Eye (tissue), 1 donor: Measurements from ENCODE around the gene FMN2.
A peak's percentile ranks its signal among the peaks of the same experiment; 100 is the strongest.
"Not testable (repeated sequence)": the region's sequence is repeated elsewhere in the genome, so short reads cannot be mapped to it uniquely, and the experiment has no call there.

Source experiments
- DNase-seq: peaks from one replicate; pipeline ENCODE4 v3.0.0-alpha.2; 2015

FMN2 gene

DNA sequence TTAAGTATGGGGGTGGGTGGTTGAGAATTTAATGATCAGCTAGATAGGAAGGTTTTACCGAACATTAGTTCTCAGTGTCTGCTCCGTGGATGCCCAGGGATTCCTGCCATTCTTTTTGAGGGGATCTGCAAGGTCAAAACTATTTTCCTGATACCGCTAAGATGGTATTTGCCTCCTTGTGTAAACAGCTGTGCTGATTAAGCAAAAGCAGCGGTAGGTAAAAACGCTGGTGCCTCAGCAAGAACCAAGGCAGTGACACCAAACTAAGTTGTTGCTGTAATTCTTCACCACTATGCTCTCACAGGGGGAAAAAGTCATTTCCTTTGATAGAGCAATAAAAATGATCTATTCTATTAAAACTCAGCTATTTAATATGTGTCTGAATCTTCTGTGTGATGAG lies 229.0 kb downstream of the FMN2 start:
- DNase-seq, result no peak

DNA sequence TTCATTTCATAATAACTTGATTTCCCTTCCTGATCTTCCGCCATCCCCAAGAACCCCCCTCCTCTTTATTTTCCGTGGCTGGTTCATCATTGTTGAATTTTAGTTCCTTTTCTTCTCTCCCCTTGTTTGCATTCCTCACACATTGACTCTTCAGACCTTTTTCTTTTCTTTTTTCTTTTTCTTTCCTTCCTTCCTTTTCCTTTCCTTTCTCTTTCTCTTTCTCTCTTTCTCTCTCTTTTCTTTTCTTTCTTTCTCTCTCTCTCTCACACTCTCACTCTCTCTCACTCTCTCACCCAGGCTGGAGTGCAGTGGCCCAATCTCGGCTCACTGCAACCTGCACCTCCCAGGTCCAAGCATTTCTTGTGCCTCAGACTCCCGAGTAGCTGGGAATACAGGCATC lies 231.3 kb downstream of the FMN2 start:
- DNase-seq, result no peak

DNA sequence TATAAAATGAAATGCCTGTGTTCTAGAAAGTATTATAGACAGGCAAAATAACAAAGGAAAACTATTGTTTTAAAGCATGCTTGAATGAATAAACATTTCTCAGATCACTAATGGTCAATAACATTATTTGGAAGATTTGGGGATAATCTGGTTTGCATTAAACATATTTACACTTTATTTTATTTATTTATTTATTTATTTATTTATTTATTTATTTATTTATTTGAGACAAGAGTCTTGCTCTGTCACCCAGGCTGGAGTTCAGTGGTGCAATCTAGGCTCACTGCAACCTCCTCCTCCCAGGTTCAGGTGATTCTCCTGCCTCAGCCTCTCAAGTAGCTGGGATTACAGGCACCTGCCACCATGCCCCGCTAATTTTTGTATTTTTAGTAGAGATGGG lies 236.7 kb downstream of the FMN2 start:
- not testable (repeated sequence) for DNase-seq

GRCh38 chr1:240329443-240329842 lies 237.8 kb downstream of the FMN2 start:
- no peak for DNase-seq

- no peak for DNase-seq
These were observed 241.0 kb downstream of the FMN2 start for GRCh38 chr1:240332672-240333071.

- peak; percentile 61 for DNase-seq
These were observed 246.1 kb downstream of the FMN2 start for GRCh38 chr1:240337781-240338180.

DNA sequence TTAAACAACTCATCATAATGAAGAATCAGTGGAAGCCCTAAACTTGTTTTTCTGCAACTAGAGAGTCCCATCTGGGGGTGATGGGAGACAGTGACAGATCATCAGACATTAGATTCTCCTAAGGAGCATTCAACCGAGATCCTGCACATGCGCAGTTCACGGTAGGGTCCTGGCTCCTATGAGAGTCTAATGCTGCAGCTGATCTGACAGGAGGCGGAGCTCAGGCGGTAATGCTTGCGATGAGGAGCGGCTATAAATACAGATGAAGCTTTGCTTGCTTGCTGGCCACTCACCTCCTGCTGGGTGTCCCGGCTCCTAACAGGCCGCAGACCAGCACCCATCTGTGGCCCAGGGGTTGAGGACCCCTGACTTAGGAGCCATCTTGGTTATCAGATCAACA lies 247.2 kb downstream of the FMN2 start:
- DNase-seq, result no peak

DNA sequence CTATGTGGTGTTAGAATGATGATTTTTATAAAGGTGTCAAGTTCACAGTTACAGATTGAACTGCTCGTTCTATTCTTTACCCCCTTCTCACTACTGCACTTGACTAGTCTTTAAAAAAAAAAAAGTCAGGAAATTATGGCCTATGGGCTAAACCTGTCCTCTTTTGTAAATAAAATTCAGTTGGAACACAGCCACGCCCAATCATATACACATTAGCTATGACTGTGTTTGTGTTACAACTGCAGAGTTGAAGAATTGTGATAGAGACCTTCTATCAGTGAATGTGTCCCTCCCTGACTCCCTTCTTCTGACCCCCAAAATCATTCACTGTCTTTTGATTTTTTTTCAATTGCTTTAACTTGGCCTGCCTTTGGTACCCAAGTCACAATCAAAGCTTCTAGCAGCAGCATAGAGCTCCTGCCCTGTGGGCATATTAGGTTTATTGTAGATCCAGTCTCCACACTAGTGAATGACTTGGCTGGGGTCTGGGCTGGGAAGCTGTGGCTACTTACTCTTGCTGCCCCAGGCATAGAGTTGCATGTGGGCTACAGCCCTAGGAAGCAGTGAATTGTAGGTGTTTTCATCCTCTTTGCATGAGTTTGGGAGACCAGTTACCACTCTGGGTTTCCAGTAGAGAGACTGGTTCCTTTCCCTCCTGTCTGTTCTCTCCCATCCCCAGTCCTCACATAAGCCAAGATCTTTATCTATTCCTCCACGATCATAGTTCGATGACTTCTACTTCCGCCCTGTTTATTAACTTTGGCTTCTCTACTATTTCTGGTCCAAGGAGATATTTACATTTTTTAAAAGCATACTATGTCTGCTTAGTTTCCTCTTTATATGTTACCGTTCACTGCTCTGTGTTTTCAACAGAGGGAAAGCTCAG lies 249.9 kb downstream of the FMN2 start:
- DNase-seq, result no peak

DNA sequence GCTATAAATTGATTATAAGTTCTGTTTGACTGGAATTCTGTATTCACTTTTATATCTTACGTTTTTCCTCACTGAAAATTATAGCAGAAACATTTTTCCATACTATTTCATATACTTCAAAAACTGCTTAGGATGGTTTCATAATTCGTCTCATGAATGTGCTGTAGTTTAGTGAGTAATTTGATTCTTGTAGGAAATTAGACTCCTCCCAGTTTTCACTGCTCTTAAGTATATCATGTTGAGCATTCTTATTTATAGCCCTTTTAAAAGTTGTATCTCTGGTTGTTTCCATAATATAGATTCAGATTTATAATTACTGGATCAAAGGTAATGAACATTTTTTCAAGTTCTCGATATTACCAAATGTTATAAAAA lies 250.6 kb downstream of the FMN2 start:
- no peak for DNase-seq

DNA sequence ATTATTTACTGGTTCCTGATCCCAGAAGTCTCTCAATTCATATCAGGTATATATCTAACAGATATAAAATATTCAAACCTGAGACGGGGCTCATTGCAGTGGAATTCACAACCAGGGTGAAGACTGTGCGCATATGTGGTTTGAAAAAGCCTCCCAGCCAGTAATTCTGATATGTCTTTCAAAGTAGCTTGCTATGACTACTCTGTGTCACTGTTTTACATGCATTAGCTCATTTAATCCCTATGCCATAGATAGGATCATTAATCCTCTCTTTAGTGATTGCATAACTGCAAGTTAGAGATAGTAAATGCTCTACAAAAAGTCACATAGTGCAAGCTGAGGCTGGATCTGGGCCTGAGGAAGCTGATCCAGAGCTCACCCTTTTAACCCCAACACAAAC lies 251.4 kb downstream of the FMN2 start:
- DNase-seq, result no peak

DNA sequence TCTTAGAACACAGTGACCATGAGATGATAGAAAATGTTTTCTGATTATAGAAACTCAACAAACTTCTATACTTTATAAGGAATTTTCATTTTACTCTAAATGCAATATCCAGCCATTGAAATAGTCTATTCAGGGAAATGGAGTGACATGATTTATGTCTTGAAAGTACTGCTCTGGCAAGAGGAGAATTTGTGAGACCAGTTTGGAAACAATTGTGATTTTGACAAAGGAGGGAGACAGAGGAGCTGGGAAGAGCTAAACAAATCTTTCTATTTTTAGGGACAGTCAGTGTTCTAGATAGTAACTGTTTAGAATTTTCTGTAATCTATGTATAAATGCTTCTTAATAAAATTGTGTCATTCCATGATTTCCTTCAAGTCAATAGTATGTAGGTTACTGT lies 252.3 kb downstream of the FMN2 start:
- DNase-seq, result no peak

DNA sequence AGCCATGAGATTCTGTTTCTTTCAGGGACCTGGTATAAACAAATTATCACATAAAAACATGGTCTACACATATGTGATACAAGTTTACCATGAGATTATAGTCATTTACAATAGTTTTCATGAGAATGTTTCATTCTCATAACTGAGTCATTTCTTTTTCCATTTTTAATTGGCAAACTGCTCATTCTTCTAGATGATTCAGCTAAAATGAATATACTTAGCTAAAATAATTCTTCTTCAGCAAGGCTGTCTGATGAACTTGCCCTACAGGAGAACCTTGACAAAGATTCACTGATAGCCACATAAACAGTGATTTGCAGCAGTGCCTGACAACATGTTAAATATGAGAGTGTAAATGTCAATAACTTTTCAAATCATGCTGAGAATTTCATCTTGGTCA lies 253.2 kb downstream of the FMN2 start:
- no peak for DNase-seq

DNA sequence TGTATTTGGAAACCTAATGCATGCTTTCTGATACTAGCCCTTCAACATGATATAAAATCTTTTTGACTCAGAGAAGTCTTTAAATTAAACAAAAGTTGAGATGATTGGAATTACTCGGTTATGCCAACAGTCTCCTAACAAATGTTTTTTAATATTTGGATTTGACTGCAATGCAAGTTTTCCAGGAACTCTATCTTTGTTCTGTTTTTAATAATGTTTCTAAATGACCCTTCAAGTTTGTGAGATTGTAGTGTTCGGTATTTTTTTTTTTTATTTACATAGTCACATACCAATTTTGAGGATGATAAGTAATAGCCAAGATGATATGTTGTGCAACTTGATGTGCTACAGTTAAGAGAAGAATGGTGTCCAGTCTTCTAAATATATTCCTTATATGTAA lies 258.0 kb downstream of the FMN2 start:
- no peak for DNase-seq

DNA sequence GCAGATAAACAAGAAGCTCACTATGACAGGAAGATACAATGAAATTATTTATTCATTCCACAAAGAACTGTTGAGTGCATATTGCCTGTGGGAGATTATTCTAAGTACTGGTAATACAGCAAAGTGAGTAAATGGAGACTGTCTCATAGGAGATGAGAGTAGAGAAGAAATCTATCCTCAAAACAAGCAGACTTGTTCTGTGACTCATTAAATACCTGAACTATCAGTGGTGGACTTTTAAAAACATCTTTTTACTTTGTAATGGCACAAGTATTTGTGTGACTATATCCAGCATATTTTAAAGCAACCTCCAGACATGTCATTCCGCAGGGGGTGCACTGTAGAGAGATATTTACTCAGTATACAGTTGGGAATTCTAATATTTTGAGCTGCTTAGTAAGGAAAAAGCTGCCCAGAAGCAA lies 259.2 kb downstream of the FMN2 start:
- DNase-seq, result no peak

GRCh38 chr1:240351690-240352089 lies 260.0 kb downstream of the FMN2 start:
- no peak for DNase-seq

DNA sequence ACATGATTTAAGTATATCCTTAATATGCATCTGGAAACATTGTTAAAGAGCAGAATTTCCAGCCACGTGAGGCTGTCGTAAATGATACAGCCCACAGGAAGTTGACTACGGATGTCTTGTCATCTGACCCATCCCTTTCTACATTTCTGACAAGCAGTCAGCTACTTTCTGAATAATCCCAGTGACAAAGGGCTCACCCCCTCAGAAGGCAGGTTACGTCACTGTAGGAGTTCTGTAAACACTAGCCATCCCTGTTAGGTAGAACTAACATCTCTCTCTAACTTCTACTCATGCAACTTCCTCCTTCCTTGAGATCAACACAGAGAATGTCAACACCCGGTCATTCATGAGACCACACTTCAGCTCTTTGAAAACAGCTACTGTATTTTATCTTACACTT lies 261.1 kb downstream of the FMN2 start:
- DNase-seq, result no peak

GRCh38 chr1:240356568-240356967 lies 264.9 kb downstream of the FMN2 start:
- DNase-seq, result no peak

- DNase-seq, result no peak
These were observed 270.4 kb downstream of the FMN2 start for GRCh38 chr1:240362046-240362445.

GRCh38 chr1:240362826-240363225 lies 271.1 kb downstream of the FMN2 start:
- DNase-seq, result no peak

- no peak for DNase-seq
These were observed 271.6 kb downstream of the FMN2 start for GRCh38 chr1:240363315-240363714.

GRCh38 chr1:240363914-240364313 lies 272.2 kb downstream of the FMN2 start:
- DNase-seq, result no peak

- DNase-seq, result no peak
These were observed 275.0 kb downstream of the FMN2 start for GRCh38 chr1:240366636-240367035.

DNA sequence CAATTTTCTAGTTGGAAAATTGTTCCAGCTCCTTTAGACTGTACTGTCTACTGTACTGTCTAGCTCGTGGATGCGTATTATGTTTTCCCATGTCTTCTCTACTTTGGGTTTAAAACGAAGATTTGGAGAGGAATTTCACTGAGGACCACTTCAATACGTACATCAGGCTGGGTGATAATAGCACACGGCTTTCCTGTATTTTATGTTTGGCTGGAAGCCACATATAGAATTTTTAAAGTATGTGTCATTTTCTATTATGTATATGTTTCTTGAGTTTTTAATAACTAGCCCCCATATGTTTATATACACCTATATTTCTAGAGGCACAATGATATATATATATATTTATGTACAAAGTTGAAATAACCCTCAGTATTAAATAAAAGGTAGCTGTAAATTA lies 293.9 kb downstream of the FMN2 start:
- no peak for DNase-seq

DNA sequence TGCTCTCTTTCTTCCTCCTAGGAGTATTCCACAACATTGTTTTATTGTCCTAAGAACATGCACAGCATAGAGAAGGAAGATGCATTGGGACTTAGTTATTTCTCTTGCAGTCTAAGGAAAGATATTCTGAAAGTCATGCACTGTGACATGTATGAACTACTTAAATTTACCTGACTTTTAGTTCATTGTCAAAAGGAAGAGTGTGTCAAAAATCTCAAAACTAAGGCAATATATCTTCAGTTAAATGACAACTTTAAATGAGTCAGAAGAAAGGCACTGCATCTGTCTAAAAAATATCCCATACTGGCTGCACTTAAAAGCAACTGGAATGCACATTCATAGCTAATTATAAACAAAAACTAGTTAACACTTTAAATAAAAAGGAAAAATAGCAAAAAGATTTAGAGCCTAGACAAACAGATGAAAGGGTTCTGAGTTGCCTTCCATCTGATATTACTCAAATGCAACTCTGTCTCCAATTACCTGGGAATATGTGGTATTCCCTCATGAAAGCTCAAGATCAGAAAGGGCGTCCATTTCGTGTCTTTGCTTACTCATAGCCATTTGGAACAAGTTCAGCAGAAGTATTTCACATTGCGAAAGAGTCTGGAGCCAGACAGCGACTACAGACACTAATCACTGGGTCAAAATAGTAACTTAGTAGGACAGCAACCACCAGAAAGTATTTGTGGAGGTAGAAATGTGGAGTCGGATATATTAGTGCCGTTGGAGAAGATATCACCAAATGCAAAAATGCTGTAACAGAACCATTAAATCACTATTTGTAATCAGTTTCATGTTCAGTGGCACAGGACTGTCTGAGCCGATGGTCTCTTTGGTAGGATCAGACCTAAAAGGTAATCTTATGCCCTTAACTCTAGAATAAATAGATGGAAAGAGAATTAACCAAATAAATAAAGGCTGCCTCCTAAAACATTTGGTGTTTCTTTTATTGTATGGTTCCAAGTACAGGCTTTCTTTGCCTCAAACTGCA lies 294.6 kb downstream of the FMN2 start:
- DNase-seq, result no peak
